NB4 (cell line): ENCODE measurements around the gene CIAO3.

ENCODE experiments used
- CTCF ChIP-seq: IDR thresholded peaks from one replicate; pipeline ENCODE4 v1.5.1; 2012; ENCODE audit warnings: low read depth, low read length
- MAX ChIP-seq: IDR thresholded peaks from 2 replicates; pipeline ENCODE4 v1.6.1; 2011; ENCODE audit warnings: low read depth, low read length
- MYC ChIP-seq: IDR thresholded peaks from 2 replicates; pipeline ENCODE4 v1.6.1; 2011; ENCODE audit warnings: low read depth, low read length
- POLR2A ChIP-seq: IDR thresholded peaks from 2 replicates; pipeline ENCODE4 v1.6.1; 2011; ENCODE audit warnings: mild to moderate bottlenecking; ENCODE audit not compliant: insufficient read length; ENCODE audit errors: extremely low read depth

- no peak for TF ChIP-seq MYC
- TF ChIP-seq CTCF, result no peak
- TF ChIP-seq POLR2A, result no peak
- TF ChIP-seq MAX, result no peak
Measured at GRCh38 chr16:687499-687898, 53.3 kb downstream of the CIAO3 start.
